HepG2 (cell line): ENCODE results near the gene ST3GAL4. TPM values are rescaled to one million over a fixed set of nuclear protein-coding genes. Genes with fewer than 3 reads are reported as not detected.

Source experiments
- ATAC-seq: fragments of 200-7000 bp; cut with Tn5 transposase; 3 replicates; pipeline ENCODE4 v1.9.1; 2020; ENCODE audit warnings: mild to moderate bottlenecking, moderate library complexity
- BruUV-seq: library from RNA; stranded (reverse); fragments of 400-500 nt; replicated peaks from 2 replicates; lab custom pipeline; 2021; lab: Mats Ljungman, UMichigan
- CTCF ChIA-PET: fragments of 300-600 bp; formaldehyde crosslinking; extraction: SDS; loops from one replicate; lab custom pipeline; 2021; ENCODE audit warnings: low total read pairs, inconsistent platforms, low intra/inter-chr PET ratio; lab: Yijun Ruan, JAX
- POLR2A ChIA-PET: fragments of 350-600 bp; sonication (Branson Sonifier 250); formaldehyde crosslinking; loops from one replicate; lab custom pipeline; 2020; ENCODE audit warnings: antibody characterized with exemption, inconsistent platforms; lab: Yijun Ruan, JAX
- DNase-seq: peaks from one replicate; pipeline ENCODE4 v3.0.0-alpha.2; 2015; ENCODE audit warnings: low spot score
- FAIRE-seq: peaks from 3 replicates; lab custom pipeline; 2011; peaks lifted over from hg19 to GRCh38; lab: Jason Lieb, UNC
- H2AFZ ChIP-seq: one replicate; pipeline ENCODE4 v1.6.1; 2011; ENCODE audit warnings: low read length, inconsistent platforms
- H3K27ac ChIP-seq: fragments of 300-600 bp; 3 replicates; pipeline ENCODE4 v1.8.0; 2011; ENCODE audit warnings: mixed run types, mild to moderate bottlenecking, mixed read lengths, low read length, inconsistent platforms; ENCODE audit not compliant: insufficient read depth; ENCODE audit errors: extremely low read length
- H3K27me3 ChIP-seq, 2 experiments: fragments of 200-600 bp in 1 of 2; 2 replicates in 1 of 2; 3 replicates in 1 of 2; pipeline versions ENCODE4 v1.6.0 to v1.8.0; 2011; ENCODE audit warnings: low read length in 2 of 2, mild to moderate bottlenecking in 2 of 2, moderate library complexity in 2 of 2, inconsistent platforms in 1 of 2; ENCODE audit not compliant: insufficient read depth in 2 of 2, control insufficient read depth in 1 of 2
- H3K36me3 ChIP-seq, 2 experiments: fragments of 200-600 bp in 1 of 2; replicated peaks in 1 of 2; 2 replicates in 1 of 2; 3 replicates in 1 of 2; pipeline versions ENCODE4 v1.5.1 to v1.8.0; 2011; ENCODE audit warnings: low read length in 2 of 2, inconsistent platforms in 1 of 2; ENCODE audit not compliant: insufficient read depth in 2 of 2, control insufficient read depth in 1 of 2
- H3K4me1 ChIP-seq: 2 replicates; pipeline ENCODE4 v1.5.1; 2012; ENCODE audit warnings: low read length, inconsistent platforms; ENCODE audit not compliant: insufficient read depth
- H3K4me2 ChIP-seq: 2 replicates; pipeline ENCODE4 v1.6.0; 2011; ENCODE audit warnings: low read depth, low read length, inconsistent platforms
- H3K4me3 ChIP-seq, 3 experiments: fragments of 200-600 bp in 1 of 3; sonication (generic), shearing (Covaris generic) in 1 of 3; replicated peaks in 1 of 3; 2 replicates each; pipeline ENCODE4 v1.5.1; 2011 to 2016; ENCODE audit warnings: low read length in 3 of 3, inconsistent platforms in 2 of 3, low read depth in 2 of 3, mild to moderate bottlenecking in 2 of 3, control low read depth in 1 of 3, mixed read lengths in 1 of 3; ENCODE audit not compliant: insufficient read depth in 1 of 3
- H3K79me2 ChIP-seq: one replicate; pipeline ENCODE4 v1.6.1; 2011; ENCODE audit warnings: low read length, inconsistent platforms; ENCODE audit not compliant: insufficient read depth
- H3K9ac ChIP-seq: 2 replicates; pipeline ENCODE4 v1.6.0; 2011; ENCODE audit warnings: mild to moderate bottlenecking, low read depth, low read length, inconsistent platforms; ENCODE audit not compliant: insufficient read depth
- H3K9me3 ChIP-seq: 2 replicates; pipeline ENCODE4 v1.5.1; 2012; ENCODE audit warnings: mild to moderate bottlenecking, low read length
- H4K20me1 ChIP-seq: 2 replicates; pipeline ENCODE4 v1.6.0; 2011; ENCODE audit warnings: inconsistent platforms, mild to moderate bottlenecking, low read length, moderate library complexity; ENCODE audit not compliant: insufficient read depth
- DRAP1 ChIP-seq: IDR thresholded peaks from 2 replicates; pipeline ENCODE4 v1.6.1; 2016; ENCODE audit warnings: missing genetic modification reagents, missing compliant biosample characterization
- MXD4 ChIP-seq: IDR thresholded peaks from 2 replicates; pipeline ENCODE4 v1.6.1; 2016; ENCODE audit warnings: mild to moderate bottlenecking, missing biosample characterization, missing genetic modification reagents
- REST ChIP-seq, 2 experiments: IDR thresholded peaks; 2 replicates each; pipeline ENCODE4 v1.6.1; 2011 to 2012; ENCODE audit warnings: low read length in 2 of 2, borderline replicate concordance in 1 of 2, low read depth in 1 of 2, mild to moderate bottlenecking in 1 of 2, moderate library complexity in 1 of 2
- ZNF232 ChIP-seq: sonication (generic); formaldehyde crosslinking; IDR thresholded peaks from 2 replicates; pipeline ENCODE4 v1.4.0; 2020; ENCODE audit warnings: missing genetic modification reagents, borderline replicate concordance
- WGBS: methylation state at CpG from one replicate; pipeline ENCODE4 v1.1.6; 2017; ENCODE audit warnings: low lambda C conversion rate; 5-methylcytosine and 5-hydroxymethylcytosine counted together
- in situ Hi-C: cut with HindIII; loops from 2 replicates; pipeline ENCODE4 v1.10.0; 2017; ENCODE audit warnings: low pct_unique_long_range_greater_than_20kb; ENCODE audit not compliant: extremely low pct_ligation_motif_present
- intact Hi-C: fragments of 100-400 bp; cut with micrococcal nuclease; formaldehyde crosslinking; loops from one replicate; pipeline ENCODE4 v1.10.0; 2022; ENCODE audit not compliant: unreplicated experiment
- polyA plus RNA-seq, 8 experiments: library from polyadenylated mRNA; depleted of rRNA in 3 of 8; stranded (reverse) in 7 of 8; unstranded in 1 of 8; fragments of >200 nt; fragmentation: Illumina TruSeq in 4 of 8; extraction: Trizol in 4 of 8; gene quantifications; 2 replicates each; pipeline versions ENCODE4 v1.2.1 to v1.2.3, GENCODE V29; 2011 to 2016; ENCODE audit warnings: low read depth in 4 of 8, missing spikeins in 1 of 8, mixed read lengths in 1 of 8; ENCODE audit not compliant: insufficient read depth in 1 of 8
- total RNA-seq, 5 experiments: library from RNA; depleted of rRNA; stranded (reverse); fragments of >200 nt; fragmentation: Illumina TruSeq; extraction: Trizol; gene quantifications; 2 replicates each; pipeline ENCODE4 v1.2.3, GENCODE V29; 2016; ENCODE audit warnings: low read depth in 1 of 5

ST3GAL4 gene
- total and polyA plus RNA-seq, 2 of the 13 experiments (the other 11 are each of a cell fraction or from before 2014, with no cell fraction given): 9.1 to 13.3 TPM

DNA sequence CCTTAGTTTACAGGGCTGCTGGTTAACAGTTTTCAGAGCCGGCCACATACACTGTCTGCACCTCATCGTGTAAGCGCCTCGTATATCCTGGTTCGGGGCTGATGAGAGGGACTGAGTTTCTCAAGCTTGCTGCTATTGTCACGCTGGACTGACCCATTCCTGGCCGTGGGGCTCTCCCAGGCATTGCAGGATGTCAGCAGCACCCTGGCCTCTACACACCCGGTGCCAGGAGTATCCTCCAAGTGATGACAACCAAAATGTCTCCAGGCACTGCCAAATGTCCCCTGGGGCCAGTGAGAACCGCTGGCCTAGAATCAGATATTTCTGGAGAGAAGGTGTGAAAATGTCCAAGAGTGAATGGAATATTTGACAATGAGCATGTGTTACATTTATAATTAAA, 82.8 kb downstream of the ST3GAL4 start:
- Histone ChIP-seq H3K27me3 (peaks cover 0 to 20% of the 10 kb centered on the region in 2 experiments; a peak in 3 of 5 replicates), H2AFZ (no peak overlapping the region), H3K9me3 (no peaks in the 10 kb centered on the region), H3K4me1 (peaks cover 6% of the 10 kb centered on the region; the same call in 1 of the 2 replicates), H4K20me1 (no peaks in the 10 kb centered on the region), H3K79me2 (no peaks in the 10 kb centered on the region), H3K4me2 (no peak overlapping the region), H3K4me3 (no peak overlapping the region), H3K27ac (no peak overlapping the region), H3K9ac (no peak overlapping the region), H3K36me3 (no peaks in the 10 kb centered on the region)
- in situ Hi-C loops: loop anchor here (10.0 to 25.0 kb wide), 2 partner anchors 907 to 1724 kb away; no protein-coding TSS in a partner anchor
- BruUV-seq: no TSS peak
- CTCF ChIA-PET: no interaction called here
- intact Hi-C loops: no loop called here
- FAIRE-seq (no peak), DNase-seq (no peak), ATAC-seq (no peak)
- 28% methylated on average over 5 of the region's 9 CpGs for WGBS
- POLR2A ChIA-PET: no interaction called here
- TF ChIP-seq DRAP1 (no peak), ZNF232 (no peak), REST (IDR thresholded peaks at IDR 0.05; ENCODE audit: borderline replicate concordance in 1 of 2, low read depth in 1 of 2, low read length in 2 of 2) (no peak), MXD4 (CRISPR knock-in tag) (no peak)
